Mucosa of rectum (tissue), 2 donors: ENCODE measurements around the gene RPLP2.

Source experiments
- H3K27ac ChIP-seq, 2 donors: one replicate each; pipeline ENCODE4 v1.7.0; 2013; ENCODE audit warnings: inconsistent platforms in 2 of 2, low read depth in 2 of 2, low read length in 2 of 2
- H3K27me3 ChIP-seq, 2 donors: one replicate each; pipeline ENCODE4 v1.7.0; 2013; ENCODE audit warnings: low read length in 2 of 2; ENCODE audit not compliant: control insufficient read depth in 2 of 2, insufficient read depth in 2 of 2
- H3K36me3 ChIP-seq, 2 donors: one replicate each; pipeline ENCODE4 v1.7.0; 2013; ENCODE audit warnings: low read length in 2 of 2; ENCODE audit not compliant: control insufficient read depth in 2 of 2, insufficient read depth in 2 of 2
- H3K4me1 ChIP-seq, 2 donors: one replicate each; pipeline ENCODE4 v1.7.0; 2013; ENCODE audit warnings: low read length in 2 of 2, mild to moderate bottlenecking in 1 of 2; ENCODE audit not compliant: control insufficient read depth in 2 of 2, insufficient read depth in 2 of 2
- H3K4me3 ChIP-seq, 2 donors: one replicate each; pipeline ENCODE4 v1.7.0; 2013; ENCODE audit warnings: low read length in 2 of 2
- H3K9ac ChIP-seq, 2 donors: one replicate each; pipeline ENCODE4 v1.7.0; 2013; ENCODE audit warnings: low read length in 2 of 2, low read depth in 1 of 2, mild to moderate bottlenecking in 1 of 2
- H3K9me3 ChIP-seq, 2 donors: one replicate each; pipeline ENCODE4 v1.7.0; 2013; ENCODE audit warnings: low read length in 2 of 2; ENCODE audit not compliant: control insufficient read depth in 2 of 2
- donor health status: healthy.
- donor health status: Normal muscosa, but diverticular disease.

The RPLP2 gene

DNA sequence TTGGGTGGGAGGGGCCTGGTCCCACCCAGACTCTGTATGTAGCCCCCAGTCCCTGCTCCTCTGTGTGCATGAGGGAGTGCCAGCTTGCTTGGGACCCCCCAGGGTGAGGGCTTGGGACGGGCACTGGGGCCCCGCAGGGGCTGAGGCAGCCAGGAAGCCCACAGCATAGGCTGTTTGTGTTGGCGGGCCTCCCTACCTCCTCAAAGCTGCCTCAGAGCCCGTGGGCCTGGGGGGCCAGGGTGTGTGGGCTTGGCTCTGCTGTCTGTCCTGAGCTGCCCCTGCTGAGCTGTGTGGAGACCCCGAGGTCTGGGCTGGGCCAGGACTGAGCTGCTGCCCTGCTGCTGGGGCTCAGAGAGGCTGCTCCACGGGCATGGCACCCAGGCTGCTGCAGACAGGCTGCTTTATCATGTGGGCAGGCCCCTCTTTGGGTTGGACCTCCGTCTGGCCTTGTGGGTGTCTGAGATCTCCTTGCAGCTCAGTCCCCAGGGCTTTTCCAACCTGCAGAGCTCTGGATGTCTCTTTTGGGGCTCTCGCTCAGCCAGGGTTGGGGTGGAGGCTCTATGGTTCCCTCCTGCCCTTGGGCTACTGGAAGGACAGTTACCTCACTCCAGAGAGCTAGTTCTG is 36.2 kb downstream of the RPLP2 start:
- H3K9ac ChIP-seq = no peak overlapping the region
- H3K36me3 ChIP-seq = no peaks in the 10 kb centered on the region
- H3K9me3 ChIP-seq = no peaks in the 10 kb centered on the region
- no peak overlapping the region for H3K4me3 ChIP-seq
- peaks cover 11 to 15% of the 10 kb centered on the region in 2 donors for H3K27me3 ChIP-seq
- peaks cover 27 to 31% of the 10 kb centered on the region in 2 donors for H3K4me1 ChIP-seq
- no peak overlapping the region for H3K27ac ChIP-seq

DNA sequence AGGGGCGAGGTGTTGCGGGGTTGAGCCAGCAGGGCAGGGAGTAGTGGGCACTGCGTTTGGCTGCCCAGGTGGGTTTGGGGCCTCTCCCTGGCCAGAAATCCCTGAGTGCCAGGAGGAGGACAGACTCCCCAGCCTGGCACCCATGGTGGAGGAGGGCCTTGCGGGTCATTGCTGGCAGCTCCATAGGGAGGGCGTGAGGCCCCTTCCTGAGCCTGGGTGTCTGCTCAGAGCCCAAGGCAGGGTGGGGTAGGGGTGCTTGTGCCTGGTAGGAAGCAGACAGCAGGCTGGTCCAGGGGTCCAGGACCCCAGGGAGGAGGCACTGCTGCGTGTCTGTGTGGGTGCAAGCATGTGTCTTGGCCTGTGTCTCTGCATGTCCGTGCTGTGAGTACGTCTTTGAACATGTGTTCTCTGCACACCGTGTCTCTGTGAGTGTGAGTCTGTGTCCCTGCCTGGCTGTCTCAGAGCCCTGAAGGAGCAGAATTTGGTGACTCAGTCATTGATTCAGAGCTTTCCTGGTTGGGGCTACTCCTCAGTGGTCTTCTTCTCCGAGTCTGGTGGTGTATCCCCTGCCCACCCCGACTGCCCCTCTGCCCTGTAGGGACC is 36.8 kb downstream of the RPLP2 start:
- Histone ChIP-seq H3K27me3 (peaks cover 16 to 19% of the 10 kb centered on the region in 2 donors), H3K36me3 (no peaks in the 10 kb centered on the region), H3K27ac (no peak overlapping the region), H3K9ac (no peak overlapping the region), H3K9me3 (no peaks in the 10 kb centered on the region), H3K4me3 (no peak overlapping the region), H3K4me1 (peaks cover 21 to 26% of the 10 kb centered on the region in 2 donors)

- no peaks in the 10 kb centered on the region for H3K9me3 ChIP-seq
- no peak overlapping the region for H3K27ac ChIP-seq
- H3K27me3 ChIP-seq = peaks cover 16 to 19% of the 10 kb centered on the region in 2 donors
- H3K4me1 ChIP-seq = peaks cover 21 to 26% of the 10 kb centered on the region in 2 donors
- H3K36me3 ChIP-seq = no peaks in the 10 kb centered on the region
- H3K9ac ChIP-seq = no peak overlapping the region
- no peak overlapping the region for H3K4me3 ChIP-seq
These were observed 38.1 kb downstream of the RPLP2 start for GRCh38 chr11:847876-848275.

DNA sequence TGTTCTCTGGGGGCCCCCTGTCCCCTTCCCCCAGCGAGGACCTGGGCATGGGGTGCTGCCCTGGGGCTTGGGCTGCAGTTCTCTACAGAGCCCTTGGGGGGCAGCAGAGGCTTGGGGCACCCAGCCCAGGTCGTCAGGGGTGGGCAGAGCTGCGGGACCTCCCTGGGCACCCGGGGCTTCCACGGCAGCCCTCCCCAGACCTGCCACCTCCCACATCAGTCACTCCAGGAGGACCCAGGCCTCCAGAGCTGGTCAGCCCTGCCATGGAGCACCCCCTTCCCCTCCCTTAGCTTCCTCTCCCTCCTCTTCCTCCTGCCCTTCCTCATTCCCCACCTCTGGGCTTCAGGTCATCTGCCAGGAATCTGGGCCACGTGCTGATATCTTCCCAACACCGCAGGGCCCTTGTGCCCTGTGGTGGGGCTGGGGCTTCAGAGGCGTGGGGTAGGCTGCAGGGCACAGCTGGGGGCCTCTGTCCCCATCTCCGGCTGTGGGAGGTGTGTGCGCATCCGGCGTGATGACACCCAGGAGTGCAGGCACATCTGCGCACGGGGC is 38.7 kb downstream of the RPLP2 start:
- Histone ChIP-seq H3K9ac (no peak overlapping the region), H3K4me3 (peak overlapping the region in 1 of 2 donors; percentile 16), H3K27me3 (peaks cover 16 to 19% of the 10 kb centered on the region in 2 donors), H3K4me1 (peaks cover 16 to 22% of the 10 kb centered on the region in 2 donors), H3K9me3 (no peaks in the 10 kb centered on the region), H3K27ac (no peak overlapping the region), H3K36me3 (no peaks in the 10 kb centered on the region)

DNA sequence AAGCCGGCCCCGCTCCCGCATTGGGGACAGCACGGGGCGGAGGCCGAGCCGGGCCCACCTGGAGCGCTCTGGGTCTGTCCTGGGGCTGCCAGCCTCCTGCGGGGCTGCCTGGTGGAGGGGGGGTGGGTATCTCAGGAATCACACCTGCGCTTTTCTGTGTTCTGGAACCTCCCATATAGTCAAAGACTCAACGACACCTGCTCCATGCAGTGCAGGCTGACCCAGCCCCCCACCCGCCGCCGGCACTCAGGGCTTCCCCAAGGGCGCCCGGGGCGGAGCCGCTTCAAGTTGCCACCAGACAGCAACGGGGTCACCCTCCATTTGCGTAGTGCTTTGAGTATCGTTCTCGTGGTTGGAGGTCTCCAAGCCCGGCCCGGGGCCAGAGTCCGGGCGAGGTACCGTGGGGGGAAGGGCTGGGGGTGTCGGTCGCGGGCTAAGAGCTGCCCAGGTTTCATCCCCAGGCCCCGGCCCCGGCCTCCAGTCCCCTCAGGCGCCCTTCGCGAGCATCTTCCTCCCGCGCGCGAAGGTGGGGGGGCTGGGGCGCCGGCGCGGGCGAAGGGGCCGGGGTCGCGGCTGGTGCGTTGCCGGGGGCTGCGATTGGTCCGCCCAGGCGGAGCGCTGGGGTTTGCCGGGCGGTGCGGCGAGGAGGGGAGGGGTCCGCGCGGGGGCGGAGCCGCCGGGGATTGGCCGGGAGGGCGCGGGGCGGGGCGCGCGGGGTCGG is 39.5 kb downstream of the RPLP2 start:
- Histone ChIP-seq H3K27me3 (peaks cover 16 to 19% of the 10 kb centered on the region in 2 donors), H3K9me3 (no peaks in the 10 kb centered on the region), H3K4me1 (peaks cover 11 to 16% of the 10 kb centered on the region in 2 donors), H3K4me3 (peak overlapping the region in 1 of 2 donors; percentile 30), H3K36me3 (no peaks in the 10 kb centered on the region), H3K27ac (no peak overlapping the region), H3K9ac (no peak overlapping the region)

GRCh38 chr11:849951-850774 is 40.4 kb downstream of the RPLP2 start:
- Histone ChIP-seq H3K9ac (no peak overlapping the region), H3K4me1 (peaks cover 6 to 10% of the 10 kb centered on the region in 2 donors), H3K4me3 (no peak overlapping the region), H3K9me3 (no peaks in the 10 kb centered on the region), H3K27me3 (peaks cover 16 to 19% of the 10 kb centered on the region in 2 donors), H3K36me3 (no peaks in the 10 kb centered on the region), H3K27ac (no peak overlapping the region)

DNA sequence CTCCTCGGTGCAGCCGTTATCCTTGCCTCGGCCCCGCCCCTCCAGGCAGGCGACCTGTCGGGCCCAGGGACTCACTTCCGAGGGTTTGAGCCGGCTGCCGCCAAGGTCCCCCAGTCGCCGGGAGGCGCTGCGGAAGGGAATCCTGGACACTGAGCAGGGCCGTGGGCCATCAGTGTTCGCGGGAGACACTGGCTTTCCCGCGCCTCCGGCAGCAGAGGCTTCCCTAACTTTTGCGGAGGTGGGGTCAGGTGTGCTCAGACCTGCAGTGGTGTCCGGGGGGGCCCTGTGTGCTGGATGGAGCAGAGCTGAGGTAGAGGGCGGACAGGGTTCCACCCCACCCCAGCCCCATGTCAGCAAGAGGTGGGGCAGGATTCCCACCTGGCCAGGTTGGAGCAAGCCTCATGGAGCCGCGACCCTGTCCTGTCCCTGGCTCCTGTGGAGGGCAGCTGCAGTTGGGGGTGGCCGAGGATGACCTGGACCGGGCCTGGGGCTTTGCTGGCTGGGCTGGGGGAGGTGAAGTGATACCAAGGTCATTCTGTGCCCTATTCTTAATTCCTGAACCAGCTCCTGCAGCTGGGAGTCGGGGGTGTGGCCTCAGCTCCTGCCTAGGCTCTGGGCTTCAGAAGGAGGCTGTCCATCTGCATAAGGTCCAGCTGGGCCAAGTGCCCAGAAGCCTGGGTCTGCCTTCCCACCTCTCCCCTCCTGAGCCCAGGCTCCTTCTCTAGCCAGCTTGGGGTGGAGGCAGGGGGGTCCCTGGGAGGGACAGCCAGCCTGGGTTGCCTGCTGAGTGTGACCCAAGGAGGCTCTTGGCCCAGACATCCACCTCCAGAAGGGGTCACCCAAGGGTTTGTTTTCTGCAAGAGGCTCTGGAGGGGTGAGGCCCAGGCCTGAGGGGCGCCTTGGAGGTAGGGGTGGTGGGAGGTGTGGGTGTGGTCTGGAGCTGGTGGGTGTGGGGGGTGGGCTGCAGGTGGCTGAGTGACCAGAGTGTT is 41.3 kb downstream of the RPLP2 start:
- Histone ChIP-seq H3K36me3 (no peaks in the 10 kb centered on the region), H3K9ac (no peak overlapping the region), H3K4me1 (peaks cover 6 to 9% of the 10 kb centered on the region in 2 donors), H3K4me3 (no peak overlapping the region), H3K27ac (no peak overlapping the region), H3K9me3 (no peaks in the 10 kb centered on the region), H3K27me3 (peaks cover 16 to 19% of the 10 kb centered on the region in 2 donors)

DNA sequence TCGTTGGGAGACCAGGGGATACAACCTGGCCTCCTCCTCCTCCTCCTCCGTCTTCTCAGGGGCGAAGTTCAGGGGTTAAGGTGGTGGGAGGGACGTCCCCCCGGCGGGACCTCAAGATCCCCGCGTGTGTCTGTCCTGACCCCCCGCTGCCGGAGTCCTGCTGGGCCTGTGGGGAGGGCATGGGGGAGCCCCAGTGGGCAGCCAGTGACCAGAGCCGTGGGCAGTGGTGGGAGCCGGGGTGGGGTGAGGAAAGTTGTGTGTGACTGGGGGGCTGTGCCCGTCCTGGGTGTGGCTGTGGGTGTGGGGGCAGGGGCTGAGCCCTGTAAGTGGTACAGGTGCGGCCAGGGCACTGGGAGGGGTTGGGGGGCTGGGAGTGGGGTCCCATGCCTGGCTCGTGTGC is 43.0 kb downstream of the RPLP2 start:
- H3K36me3 ChIP-seq = no peaks in the 10 kb centered on the region
- no peak overlapping the region for H3K9ac ChIP-seq
- no peaks in the 10 kb centered on the region for H3K9me3 ChIP-seq
- H3K27ac ChIP-seq = no peak overlapping the region
- no peak overlapping the region for H3K4me3 ChIP-seq
- peaks cover 16 to 19% of the 10 kb centered on the region in 2 donors for H3K27me3 ChIP-seq
- peaks cover 6 to 8% of the 10 kb centered on the region in 2 donors for H3K4me1 ChIP-seq
